MM.1S (cell line): ENCODE measurements around the gene MRPS9.

ENCODE experiments used
- DNase-seq: peaks from one replicate; pipeline ENCODE4 v3.0.0-alpha.2; 2015
- H2AFZ ChIP-seq: fragments of 300-600 bp; sonication (generic); 2 replicates; pipeline ENCODE4 v1.6.0; 2016; ENCODE audit warnings: antibody characterized with exemption, low read length
- H3F3A ChIP-seq: fragments of 300-600 bp; sonication (generic); 2 replicates; pipeline ENCODE4 v1.6.1; 2016; ENCODE audit warnings: mild to moderate bottlenecking, antibody characterized with exemption, low read length, moderate library complexity, mixed read lengths; ENCODE audit not compliant: insufficient read depth
- H3K27ac ChIP-seq: fragments of 300-600 bp; sonication (generic); 2 replicates; pipeline ENCODE4 v1.5.1; 2016; ENCODE audit warnings: mild to moderate bottlenecking, low read length
- H3K27me3 ChIP-seq: fragments of 300-600 bp; sonication (generic); replicated peaks from 2 replicates; pipeline ENCODE4 v1.6.0; 2016; ENCODE audit warnings: low read length; ENCODE audit not compliant: insufficient read depth
- H3K36me3 ChIP-seq: fragments of 300-600 bp; sonication (generic); replicated peaks from 2 replicates; pipeline ENCODE4 v1.6.1; 2016; ENCODE audit warnings: mild to moderate bottlenecking, low read length, mixed read lengths; ENCODE audit not compliant: insufficient read depth
- H3K4me1 ChIP-seq: fragments of 300-600 bp; sonication (generic); 2 replicates; pipeline ENCODE4 v1.6.1; 2016; ENCODE audit warnings: low read length, mixed read lengths
- H3K4me2 ChIP-seq: fragments of 300-600 bp; sonication (generic); 2 replicates; pipeline ENCODE4 v1.6.0; 2016; ENCODE audit warnings: low read depth, low read length
- H3K4me3 ChIP-seq: fragments of 300-600 bp; sonication (generic); 2 replicates; pipeline ENCODE4 v1.5.1; 2016; ENCODE audit warnings: low read length, mixed read lengths
- H3K79me2 ChIP-seq: fragments of 300-600 bp; sonication (generic); 2 replicates; pipeline ENCODE4 v1.6.1; 2016; ENCODE audit warnings: mixed run types, low read length, mixed read lengths
- H3K9ac ChIP-seq: fragments of 300-600 bp; sonication (generic); 2 replicates; pipeline ENCODE4 v1.6.1; 2016; ENCODE audit warnings: low read length, mixed read lengths
- H3K9me2 ChIP-seq: fragments of 300-600 bp; sonication (generic); replicated peaks from 2 replicates; pipeline ENCODE4 v1.6.1; 2016; ENCODE audit warnings: mild to moderate bottlenecking, low read length, mixed read lengths; ENCODE audit not compliant: insufficient read depth
- H3K9me3 ChIP-seq: fragments of 300-600 bp; sonication (generic); replicated peaks from 2 replicates; pipeline ENCODE4 v1.6.1; 2016; ENCODE audit warnings: mild to moderate bottlenecking, low read length, mixed read lengths; ENCODE audit not compliant: insufficient read depth
- H4K20me1 ChIP-seq: fragments of 300-600 bp; sonication (generic); 2 replicates; pipeline ENCODE4 v1.6.1; 2016; ENCODE audit warnings: mild to moderate bottlenecking, low read length, moderate library complexity, mixed read lengths; ENCODE audit not compliant: insufficient read depth
- CTCF ChIP-seq: fragments of 300-600 bp; sonication (generic); IDR thresholded peaks from 2 replicates; pipeline ENCODE4 v1.5.1; 2016; ENCODE audit warnings: antibody characterized with exemption, low read length, mixed read lengths
- EZH2 ChIP-seq: fragments of 300-600 bp; sonication (generic); optimal IDR thresholded peaks from 2 replicates; pipeline ENCODE3; 2017; ENCODE audit warnings: low read depth, mild to moderate bottlenecking, antibody characterized with exemption, low read length, mixed read lengths
- EZH2phosphoT487 ChIP-seq: fragments of 300-600 bp; sonication (generic); IDR thresholded peaks from 2 replicates; pipeline ENCODE4 v1.6.1; 2018; ENCODE audit warnings: antibody characterized with exemption, low read length

Gene MRPS9

GRCh38 chr2:105127289-105127915 lies 89.5 kb downstream of the MRPS9 start:
- H3K36me3 ChIP-seq = no peaks in the 10 kb centered on the region
- no peaks in the 10 kb centered on the region for H3K4me1 ChIP-seq
- H3K4me3 ChIP-seq = no peak overlapping the region
- no peak for DNase-seq
- no peak overlapping the region for H3K27ac ChIP-seq
- no peak for TF ChIP-seq EZH2
- H3K9me3 ChIP-seq = no peaks in the 10 kb centered on the region
- H3F3A ChIP-seq = no peaks in the 10 kb centered on the region
- no peaks in the 10 kb centered on the region for H3K27me3 ChIP-seq
- no peaks in the 10 kb centered on the region for H3K79me2 ChIP-seq
- H3K9me2 ChIP-seq = no peaks in the 10 kb centered on the region
- no peak overlapping the region for H3K9ac ChIP-seq
- H2AFZ ChIP-seq = no peak overlapping the region
- H3K4me2 ChIP-seq = no peak overlapping the region
- no peaks in the 10 kb centered on the region for H4K20me1 ChIP-seq

GRCh38 chr2:105129722-105130232 lies 91.9 kb downstream of the MRPS9 start:
- Histone ChIP-seq H3K79me2 (no peaks in the 10 kb centered on the region), H4K20me1 (no peaks in the 10 kb centered on the region), H3F3A (no peaks in the 10 kb centered on the region), H3K36me3 (no peaks in the 10 kb centered on the region), H3K27ac (no peak overlapping the region), H3K4me1 (no peaks in the 10 kb centered on the region), H3K27me3 (no peaks in the 10 kb centered on the region), H3K4me2 (no peak overlapping the region), H3K4me3 (no peak overlapping the region), H2AFZ (no peak overlapping the region), H3K9ac (no peak overlapping the region), H3K9me2 (no peaks in the 10 kb centered on the region), H3K9me3 (no peaks in the 10 kb centered on the region)
- DNase-seq = no peak
- TF ChIP-seq EZH2 (no peak), EZH2phosphoT487 (no peak), CTCF (no peak)

- Histone ChIP-seq H3K27me3 (no peaks in the 10 kb centered on the region), H3K36me3 (no peaks in the 10 kb centered on the region), H3K9ac (no peak overlapping the region), H3K4me3 (no peak overlapping the region), H3K4me2 (no peak overlapping the region), H3K9me3 (no peaks in the 10 kb centered on the region), H3K79me2 (no peaks in the 10 kb centered on the region), H3K9me2 (no peaks in the 10 kb centered on the region), H3K4me1 (no peaks in the 10 kb centered on the region), H3K27ac (no peak overlapping the region), H3F3A (no peaks in the 10 kb centered on the region), H4K20me1 (no peaks in the 10 kb centered on the region), H2AFZ (no peak overlapping the region)
- TF ChIP-seq EZH2phosphoT487 (no peak), CTCF (no peak), EZH2 (no peak)
- no peak for DNase-seq
These were observed 92.7 kb downstream of the MRPS9 start for GRCh38 chr2:105130546-105130945.

DNA sequence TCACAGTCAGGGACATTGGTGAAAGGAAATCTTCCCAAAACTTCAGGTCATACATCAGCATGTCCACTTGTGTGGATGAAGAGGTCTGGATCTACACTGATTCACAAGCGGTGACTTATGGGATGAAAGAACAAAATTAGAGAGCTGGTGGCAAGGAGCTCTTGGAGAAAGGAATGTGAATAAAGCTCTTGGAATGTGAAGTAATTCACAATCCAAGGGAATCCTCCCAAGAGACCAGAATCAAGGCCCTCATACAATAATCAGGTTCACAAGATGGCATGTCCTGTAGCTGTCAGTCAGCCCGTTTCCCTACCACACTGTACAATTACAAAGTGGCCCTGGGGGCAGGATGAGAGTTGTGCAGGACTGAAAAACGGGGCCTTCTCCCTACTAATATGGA lies 96.2 kb downstream of the MRPS9 start:
- H3K36me3 ChIP-seq = no peaks in the 10 kb centered on the region
- no peak overlapping the region for H2AFZ ChIP-seq
- H3K4me3 ChIP-seq = no peak overlapping the region
- no peaks in the 10 kb centered on the region for H3K9me3 ChIP-seq
- no peak for DNase-seq
- H3F3A ChIP-seq = no peaks in the 10 kb centered on the region
- H3K9ac ChIP-seq = no peak overlapping the region
- H3K4me1 ChIP-seq = no peaks in the 10 kb centered on the region
- no peaks in the 10 kb centered on the region for H3K79me2 ChIP-seq
- TF ChIP-seq EZH2 (no peak), CTCF (no peak), EZH2phosphoT487 (no peak)
- H3K4me2 ChIP-seq = no peak overlapping the region
- H3K9me2 ChIP-seq = no peaks in the 10 kb centered on the region
- H4K20me1 ChIP-seq = no peaks in the 10 kb centered on the region
- H3K27me3 ChIP-seq = no peaks in the 10 kb centered on the region
- H3K27ac ChIP-seq = no peak overlapping the region
